ENCODE results near the gene SLC4A3.

DNA sequence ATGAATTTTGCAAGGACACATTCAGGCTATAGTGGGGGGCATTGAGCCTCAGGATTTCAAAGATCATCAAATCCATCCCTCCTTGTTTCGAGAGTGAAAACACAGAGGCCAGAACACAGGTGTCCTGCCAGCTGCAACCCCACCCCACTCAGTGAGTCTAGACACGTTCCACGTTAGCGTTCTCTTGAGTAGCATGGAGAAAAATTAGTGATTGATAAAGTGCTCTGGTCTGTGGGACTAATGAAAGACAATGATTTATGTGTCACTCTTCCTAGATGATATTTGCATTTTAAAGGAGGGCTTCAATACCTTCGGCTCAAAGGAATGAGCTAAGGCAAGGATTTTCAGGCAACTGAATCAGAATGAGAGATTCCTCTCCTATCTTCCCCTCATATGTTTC lies 43.8 kb downstream of the SLC4A3 start:
- TF ChIP-seq, protein P1, sequence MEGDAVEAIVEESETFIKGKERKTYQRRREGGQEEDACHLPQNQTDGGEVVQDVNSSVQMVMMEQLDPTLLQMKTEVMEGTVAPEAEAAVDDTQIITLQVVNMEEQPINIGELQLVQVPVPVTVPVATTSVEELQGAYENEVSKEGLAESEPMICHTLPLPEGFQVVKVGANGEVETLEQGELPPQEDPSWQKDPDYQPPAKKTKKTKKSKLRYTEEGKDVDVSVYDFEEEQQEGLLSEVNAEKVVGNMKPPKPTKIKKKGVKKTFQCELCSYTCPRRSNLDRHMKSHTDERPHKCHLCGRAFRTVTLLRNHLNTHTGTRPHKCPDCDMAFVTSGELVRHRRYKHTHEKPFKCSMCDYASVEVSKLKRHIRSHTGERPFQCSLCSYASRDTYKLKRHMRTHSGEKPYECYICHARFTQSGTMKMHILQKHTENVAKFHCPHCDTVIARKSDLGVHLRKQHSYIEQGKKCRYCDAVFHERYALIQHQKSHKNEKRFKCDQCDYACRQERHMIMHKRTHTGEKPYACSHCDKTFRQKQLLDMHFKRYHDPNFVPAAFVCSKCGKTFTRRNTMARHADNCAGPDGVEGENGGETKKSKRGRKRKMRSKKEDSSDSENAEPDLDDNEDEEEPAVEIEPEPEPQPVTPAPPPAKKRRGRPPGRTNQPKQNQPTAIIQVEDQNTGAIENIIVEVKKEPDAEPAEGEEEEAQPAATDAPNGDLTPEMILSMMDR (CRISPR knock-in tag; IDR thresholded peaks at IDR 0.05): no peak
- TF ChIP-seq GZF1 (CRISPR knock-in tag; IDR thresholded peaks at IDR 0.05) (no peak), MTA3 (CRISPR knock-in tag; IDR thresholded peaks at IDR 0.05) (no peak), HNRNPL (IDR thresholded peaks at IDR 0.05; ENCODE audit: low read depth, low read length) (no peak), U2AF2 (IDR thresholded peaks at IDR 0.05; ENCODE audit: low read depth, low read length) (no peak), ADNP (CRISPR knock-in tag; IDR thresholded peaks at IDR 0.05) (no peak)
- TF ChIP-seq, protein P2, sequence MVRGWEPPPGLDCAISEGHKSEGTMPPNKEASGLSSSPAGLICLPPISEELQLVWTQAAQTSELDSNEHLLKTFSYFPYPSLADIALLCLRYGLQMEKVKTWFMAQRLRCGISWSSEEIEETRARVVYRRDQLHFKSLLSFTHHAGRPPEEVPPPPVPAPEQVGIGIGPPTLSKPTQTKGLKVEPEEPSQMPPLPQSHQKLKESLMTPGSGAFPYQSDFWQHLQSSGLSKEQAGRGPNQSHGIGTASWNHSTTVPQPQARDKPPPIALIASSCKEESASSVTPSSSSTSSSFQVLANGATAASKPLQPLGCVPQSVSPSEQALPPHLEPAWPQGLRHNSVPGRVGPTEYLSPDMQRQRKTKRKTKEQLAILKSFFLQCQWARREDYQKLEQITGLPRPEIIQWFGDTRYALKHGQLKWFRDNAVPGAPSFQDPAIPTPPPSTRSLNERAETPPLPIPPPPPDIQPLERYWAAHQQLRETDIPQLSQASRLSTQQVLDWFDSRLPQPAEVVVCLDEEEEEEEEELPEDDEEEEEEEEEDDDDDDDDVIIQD (CRISPR knock-in tag; IDR thresholded peaks at IDR 0.05; ENCODE audit: low read depth): no peak
- TF ChIP-seq, protein P3, sequence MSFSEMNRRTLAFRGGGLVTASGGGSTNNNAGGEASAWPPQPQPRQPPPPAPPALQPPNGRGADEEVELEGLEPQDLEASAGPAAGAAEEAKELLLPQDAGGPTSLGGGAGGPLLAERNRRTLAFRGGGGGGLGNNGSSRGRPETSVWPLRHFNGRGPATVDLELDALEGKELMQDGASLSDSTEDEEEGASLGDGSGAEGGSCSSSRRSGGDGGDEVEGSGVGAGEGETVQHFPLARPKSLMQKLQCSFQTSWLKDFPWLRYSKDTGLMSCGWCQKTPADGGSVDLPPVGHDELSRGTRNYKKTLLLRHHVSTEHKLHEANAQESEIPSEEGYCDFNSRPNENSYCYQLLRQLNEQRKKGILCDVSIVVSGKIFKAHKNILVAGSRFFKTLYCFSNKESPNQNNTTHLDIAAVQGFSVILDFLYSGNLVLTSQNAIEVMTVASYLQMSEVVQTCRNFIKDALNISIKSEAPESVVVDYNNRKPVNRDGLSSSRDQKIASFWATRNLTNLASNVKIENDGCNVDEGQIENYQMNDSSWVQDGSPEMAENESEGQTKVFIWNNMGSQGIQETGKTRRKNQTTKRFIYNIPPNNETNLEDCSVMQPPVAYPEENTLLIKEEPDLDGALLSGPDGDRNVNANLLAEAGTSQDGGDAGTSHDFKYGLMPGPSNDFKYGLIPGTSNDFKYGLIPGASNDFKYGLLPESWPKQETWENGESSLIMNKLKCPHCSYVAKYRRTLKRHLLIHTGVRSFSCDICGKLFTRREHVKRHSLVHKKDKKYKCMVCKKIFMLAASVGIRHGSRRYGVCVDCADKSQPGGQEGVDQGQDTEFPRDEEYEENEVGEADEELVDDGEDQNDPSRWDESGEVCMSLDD (CRISPR knock-in tag; IDR thresholded peaks at IDR 0.05; ENCODE audit: borderline replicate concordance): no peak
- TF ChIP-seq, protein P4, sequence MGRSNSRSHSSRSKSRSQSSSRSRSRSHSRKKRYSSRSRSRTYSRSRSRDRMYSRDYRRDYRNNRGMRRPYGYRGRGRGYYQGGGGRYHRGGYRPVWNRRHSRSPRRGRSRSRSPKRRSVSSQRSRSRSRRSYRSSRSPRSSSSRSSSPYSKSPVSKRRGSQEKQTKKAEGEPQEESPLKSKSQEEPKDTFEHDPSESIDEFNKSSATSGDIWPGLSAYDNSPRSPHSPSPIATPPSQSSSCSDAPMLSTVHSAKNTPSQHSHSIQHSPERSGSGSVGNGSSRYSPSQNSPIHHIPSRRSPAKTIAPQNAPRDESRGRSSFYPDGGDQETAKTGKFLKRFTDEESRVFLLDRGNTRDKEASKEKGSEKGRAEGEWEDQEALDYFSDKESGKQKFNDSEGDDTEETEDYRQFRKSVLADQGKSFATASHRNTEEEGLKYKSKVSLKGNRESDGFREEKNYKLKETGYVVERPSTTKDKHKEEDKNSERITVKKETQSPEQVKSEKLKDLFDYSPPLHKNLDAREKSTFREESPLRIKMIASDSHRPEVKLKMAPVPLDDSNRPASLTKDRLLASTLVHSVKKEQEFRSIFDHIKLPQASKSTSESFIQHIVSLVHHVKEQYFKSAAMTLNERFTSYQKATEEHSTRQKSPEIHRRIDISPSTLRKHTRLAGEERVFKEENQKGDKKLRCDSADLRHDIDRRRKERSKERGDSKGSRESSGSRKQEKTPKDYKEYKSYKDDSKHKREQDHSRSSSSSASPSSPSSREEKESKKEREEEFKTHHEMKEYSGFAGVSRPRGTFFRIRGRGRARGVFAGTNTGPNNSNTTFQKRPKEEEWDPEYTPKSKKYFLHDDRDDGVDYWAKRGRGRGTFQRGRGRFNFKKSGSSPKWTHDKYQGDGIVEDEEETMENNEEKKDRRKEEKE (IDR thresholded peaks at IDR 0.05): no peak
